SK-N-MC (cell line): Measurements from ENCODE around the gene QSOX2.

Experiments
- EZH2 ChIP-seq: fragments of 200-600 bp; sonication (generic); IDR thresholded peaks from one replicate; pipeline ENCODE4 v1.6.1; 2017; ENCODE audit warnings: antibody characterized with exemption
- POLR2AphosphoS5 ChIP-seq: IDR thresholded peaks from 2 replicates; pipeline ENCODE4 v1.6.1; 2012; ENCODE audit warnings: mild to moderate bottlenecking, low read depth, low read length, borderline replicate concordance

GRCh38 chr9:136218673-136219072 lies 26.9 kb downstream of the QSOX2 start:
- TF ChIP-seq POLR2AphosphoS5: no peak
- TF ChIP-seq EZH2: no peak
